GM23338 (cell line): Measurements from ENCODE around the gene OBSCN.

Experiments
- CTCF ChIP-seq, 2 experiments: fragments of 200-600 bp in 1 of 2; sonication (generic) in 1 of 2; conservative IDR thresholded peaks; 2 replicates each; pipeline versions ENCODE4 v1.5.1 to v1.6.1; 2016 to 2017; ENCODE audit warnings: antibody characterized with exemption in 2 of 2, low read depth in 2 of 2, mild to moderate bottlenecking in 2 of 2, moderate library complexity in 1 of 2
- EZH2 ChIP-seq: fragments of 200-600 bp; sonication (generic); IDR thresholded peaks from one replicate; pipeline ENCODE4 v1.8.0; 2017; ENCODE audit warnings: antibody characterized with exemption, mild to moderate bottlenecking, low read depth; ENCODE audit not compliant: unreplicated experiment
- EZH2phosphoT487 ChIP-seq: fragments of 200-600 bp; sonication (generic); IDR thresholded peaks from one replicate; pipeline ENCODE4 v1.8.1; 2018; ENCODE audit warnings: antibody characterized with exemption; ENCODE audit not compliant: unreplicated experiment
- JUNB ChIP-seq: IDR thresholded peaks from one replicate; pipeline ENCODE4 v1.6.1; 2016; ENCODE audit warnings: antibody characterized with exemption; ENCODE audit not compliant: unreplicated experiment
- POLR2AphosphoS5 ChIP-seq: IDR thresholded peaks from 2 replicates; pipeline ENCODE4 v1.6.1; 2016; ENCODE audit warnings: antibody characterized with exemption, low read depth
- REST ChIP-seq: IDR thresholded peaks from one replicate; pipeline ENCODE4 v1.6.1; 2018; ENCODE audit warnings: antibody characterized with exemption; ENCODE audit not compliant: unreplicated experiment
- STAT1 ChIP-seq: IDR thresholded peaks from one replicate; pipeline ENCODE4 v1.6.1; 2016; ENCODE audit warnings: antibody characterized with exemption; ENCODE audit not compliant: unreplicated experiment

- TF ChIP-seq CTCF (conservative IDR thresholded peaks at IDR 0.05; ENCODE audit: low read depth in 2 of 2) (no peak), POLR2AphosphoS5 (no peak), REST (no peak), EZH2phosphoT487 (no peak), EZH2 (no peak), JUNB (no peak), STAT1 (no peak)
Measured at GRCh38 chr1:228303596-228303995, 95.8 kb downstream of the OBSCN start.
